Activated CD8-positive, alpha-beta memory T cell treated with anti-CD3 and anti-CD28 coated beads, Interleukin-2, amount 50 U/mL, for 4 hours (primary cell): ENCODE data around the gene DDX23.
A peak's percentile ranks its signal among the peaks of the same experiment; 100 is the strongest.
"Not testable (repeated sequence)": the region's sequence is repeated elsewhere in the genome, so short reads cannot be mapped to it uniquely, and the experiment has no call there.

Experiments used
- DNase-seq: peaks from one replicate; pipeline ENCODE4 v3.0.0-alpha.2; 2020

Gene DDX23

GRCh38 chr12:48861111-48861510 is 9.1 kb upstream of the DDX23 start:
- no peak for DNase-seq

GRCh38 chr12:48860236-48860635 is 8.3 kb upstream of the DDX23 start:
- not testable (repeated sequence) for DNase-seq

- DNase-seq, result no peak
These were observed 7.6 kb upstream of the DDX23 start for GRCh38 chr12:48859607-48860006.

DNA sequence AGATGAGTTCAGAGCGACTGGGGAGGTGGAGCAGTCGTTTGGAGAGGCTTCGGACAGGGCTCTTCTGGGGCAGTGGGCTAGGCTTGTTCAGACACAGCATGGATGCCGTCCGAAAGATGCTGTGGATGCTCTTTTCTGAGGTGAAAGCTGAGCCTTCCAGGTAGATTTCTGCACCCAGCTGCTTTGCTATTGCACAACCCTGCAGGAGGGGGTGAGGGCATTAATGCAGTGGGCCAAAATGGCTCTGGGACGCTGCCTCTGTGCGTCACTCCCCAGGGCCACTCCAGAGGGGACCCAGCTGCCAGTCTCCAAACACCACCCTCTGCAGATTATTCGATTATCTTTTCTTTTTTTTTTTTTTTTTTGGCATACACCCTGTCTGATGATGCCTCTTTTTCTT is 6.1 kb upstream of the DDX23 start:
- DNase-seq, result no peak

DNA sequence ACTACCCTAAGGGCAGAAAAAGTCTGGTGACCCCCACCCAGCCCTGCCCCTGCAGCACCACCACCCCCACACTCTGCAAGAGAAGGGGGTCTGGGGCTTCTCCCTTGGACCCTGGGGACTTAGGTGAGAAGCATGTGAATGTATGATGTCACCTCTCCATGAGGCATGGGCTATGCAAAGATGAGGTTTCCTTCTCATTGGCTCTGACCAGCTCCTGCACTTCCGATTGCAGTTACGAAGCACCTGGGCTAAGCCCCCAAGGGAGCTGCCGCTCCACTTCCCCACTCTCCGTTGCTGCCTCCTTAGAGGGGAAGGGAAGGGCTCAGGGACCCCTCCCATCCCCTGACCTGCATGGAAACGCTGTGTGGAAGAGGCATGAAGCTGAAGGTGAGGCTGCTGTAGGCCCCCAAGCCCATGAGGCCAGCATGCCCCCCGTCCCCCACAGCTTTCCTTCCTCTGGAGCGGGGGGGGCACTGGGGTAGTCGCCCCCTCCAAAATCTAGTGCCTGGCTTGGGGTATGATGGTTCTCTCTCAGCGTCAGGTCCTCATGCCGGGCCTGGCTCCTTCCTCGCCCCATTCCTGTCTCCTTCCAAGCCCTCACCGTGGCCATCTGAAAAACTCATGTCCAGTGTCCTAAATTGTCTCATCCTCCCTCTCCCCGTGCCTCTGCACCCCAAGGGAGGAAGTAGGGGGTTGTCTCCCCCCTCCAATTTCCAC is 5.5 kb upstream of the DDX23 start:
- no peak for DNase-seq

DNA sequence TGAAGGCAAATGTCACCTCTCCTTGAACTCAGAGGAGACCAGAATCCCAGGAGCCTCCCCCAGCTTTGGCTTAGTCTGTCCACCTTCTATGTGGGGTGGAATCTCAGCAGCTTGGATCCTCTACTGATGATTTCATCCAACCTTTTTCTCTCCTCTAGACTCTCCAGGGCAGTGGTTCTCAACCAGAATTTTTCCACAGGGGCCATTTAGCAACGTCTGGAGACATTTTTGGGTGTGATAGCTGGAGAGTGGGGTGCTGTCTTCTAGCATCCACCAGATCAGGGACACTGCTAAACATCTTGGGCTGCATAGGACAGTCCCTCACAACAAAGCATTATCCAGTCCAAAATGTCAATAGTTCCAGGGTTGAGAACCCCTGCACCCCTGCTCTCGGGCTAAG is 4.4 kb upstream of the DDX23 start:
- no peak for DNase-seq

GRCh38 chr12:48854932-48855331 is 3.0 kb upstream of the DDX23 start:
- DNase-seq, result not testable (repeated sequence)

DNA sequence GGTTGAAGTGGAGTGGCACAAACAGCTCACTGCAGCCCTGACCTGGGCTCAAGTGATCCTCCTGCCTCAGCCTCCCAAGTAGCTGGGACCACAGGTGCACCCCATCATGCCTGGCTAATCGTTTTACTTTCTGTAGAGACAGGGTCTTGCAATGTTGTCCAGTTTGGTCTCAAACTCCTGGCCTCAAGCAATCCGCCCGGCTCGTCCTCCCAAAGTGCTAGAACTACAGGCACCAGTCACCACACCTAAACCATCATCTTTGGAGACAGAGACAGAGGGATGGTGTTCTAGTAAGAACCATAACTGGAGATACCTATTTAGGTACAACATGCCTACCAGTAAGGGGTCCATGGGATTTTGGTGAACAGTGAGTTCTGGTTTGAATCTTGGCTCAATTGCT is 2.5 kb upstream of the DDX23 start:
- no peak for DNase-seq

- DNase-seq, result peak; percentile 87
These were observed 1.0 kb upstream of the DDX23 start for GRCh38 chr12:48852734-48853688.

- not testable (repeated sequence) for DNase-seq
These were observed 9.9 kb downstream of the DDX23 start for GRCh38 chr12:48842021-48842420.

GRCh38 chr12:48838048-48838447 is 13.9 kb downstream of the DDX23 start:
- DNase-seq, result no peak

GRCh38 chr12:48832321-48833060 is 19.5 kb downstream of the DDX23 start:
- no peak for DNase-seq

DNA sequence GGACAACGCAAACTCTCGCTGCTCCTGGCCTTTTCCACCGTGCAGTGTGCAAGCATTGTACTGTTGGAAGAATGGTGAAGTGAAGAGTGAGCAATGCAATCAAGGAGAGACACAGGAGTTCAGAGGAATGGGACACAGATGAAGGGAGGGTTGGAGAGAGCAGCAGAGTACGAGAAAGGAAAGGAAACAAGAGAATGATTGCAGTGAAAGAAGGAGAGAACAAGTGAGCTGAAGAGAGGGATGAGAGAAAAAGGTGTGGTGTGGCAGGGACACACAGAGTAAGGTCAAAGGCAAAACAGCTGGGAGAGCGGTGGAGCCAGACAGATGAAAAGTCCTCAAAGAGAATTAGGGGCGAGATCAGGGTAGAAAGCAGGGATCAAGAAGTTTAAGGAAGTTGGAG is 20.7 kb downstream of the DDX23 start:
- DNase-seq, result no peak

DNA sequence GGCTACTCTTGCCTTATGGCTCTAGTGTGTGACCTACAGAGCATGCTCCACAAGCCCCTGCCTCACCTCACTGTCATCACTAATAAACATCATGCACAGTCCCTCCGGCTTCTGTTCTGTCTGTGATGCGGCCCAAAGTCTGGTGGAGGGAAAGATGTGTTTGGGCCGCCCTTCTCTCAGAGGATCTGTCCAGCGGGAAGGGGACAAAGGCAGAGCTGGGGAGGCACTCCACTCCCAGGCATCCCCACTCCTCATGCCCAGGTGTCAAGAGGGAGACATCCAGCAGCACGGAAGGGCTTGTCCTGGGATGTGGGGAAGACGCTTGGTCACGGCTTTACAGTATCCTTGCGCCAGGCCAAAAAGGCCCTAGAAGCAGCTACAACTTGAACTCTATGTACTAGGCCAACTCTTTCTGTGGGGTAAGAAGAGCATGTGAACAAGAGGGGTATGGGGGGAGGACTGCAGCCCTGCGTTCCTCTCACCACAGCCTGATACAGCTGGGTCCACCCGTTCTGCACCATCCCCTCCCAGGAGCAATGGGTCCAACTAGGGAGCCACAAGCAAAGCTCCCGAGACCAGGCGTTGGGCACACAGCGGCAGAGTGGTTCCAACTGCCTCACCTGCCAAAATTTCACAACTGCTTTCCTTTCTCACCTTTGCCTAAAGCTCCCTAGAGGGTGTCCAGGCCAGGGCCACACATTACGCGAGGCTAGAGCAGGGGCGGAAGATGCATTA is 23.0 kb downstream of the DDX23 start:
- no peak for DNase-seq

- no peak for DNase-seq
These were observed 23.7 kb downstream of the DDX23 start for GRCh38 chr12:48828293-48828692.

- DNase-seq, result no peak
These were observed 24.4 kb downstream of the DDX23 start for GRCh38 chr12:48827513-48828096.

DNA sequence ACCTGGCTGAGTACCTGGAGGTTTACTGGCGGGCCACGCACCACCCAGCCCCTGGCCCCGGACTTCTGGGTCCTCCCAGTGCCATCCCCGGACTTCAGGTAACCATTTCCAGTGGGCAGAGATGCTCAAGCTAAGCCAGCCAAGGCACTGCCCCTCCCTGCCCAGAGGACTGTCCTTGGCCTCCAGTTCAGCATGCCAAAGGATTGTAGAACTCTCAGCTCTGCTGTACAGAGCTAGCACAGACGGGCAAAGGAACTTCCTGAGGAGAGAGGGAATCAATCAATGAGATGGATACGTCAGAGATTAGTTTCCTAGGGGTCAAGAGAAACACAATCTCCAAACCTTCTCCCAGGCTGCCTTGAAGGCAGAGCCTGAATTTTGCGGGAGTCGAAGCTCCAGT is 24.9 kb downstream of the DDX23 start:
- DNase-seq, result no peak

GRCh38 chr12:48826209-48826855 is 25.6 kb downstream of the DDX23 start:
- DNase-seq, result no peak

- no peak for DNase-seq
These were observed 27.1 kb downstream of the DDX23 start for GRCh38 chr12:48824905-48825304.

DNA sequence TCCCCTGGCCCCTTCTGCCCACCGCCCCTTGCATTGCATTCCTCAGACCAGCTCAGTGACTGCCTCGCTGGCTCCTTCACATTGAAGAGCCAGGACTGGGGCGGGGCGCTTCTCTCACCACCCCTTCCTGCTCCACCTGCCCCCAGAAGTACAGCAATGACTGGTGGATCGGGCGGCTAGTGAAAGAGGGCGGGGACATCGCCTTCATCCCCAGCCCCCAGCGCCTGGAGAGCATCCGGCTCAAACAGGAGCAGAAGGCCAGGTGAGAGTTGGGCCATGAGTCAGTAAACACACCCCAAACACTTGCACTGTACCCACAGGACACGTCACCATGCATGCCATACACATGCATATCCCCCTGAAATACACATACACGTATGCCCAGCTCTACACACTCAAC is 27.9 kb downstream of the DDX23 start:
- no peak for DNase-seq

DNA sequence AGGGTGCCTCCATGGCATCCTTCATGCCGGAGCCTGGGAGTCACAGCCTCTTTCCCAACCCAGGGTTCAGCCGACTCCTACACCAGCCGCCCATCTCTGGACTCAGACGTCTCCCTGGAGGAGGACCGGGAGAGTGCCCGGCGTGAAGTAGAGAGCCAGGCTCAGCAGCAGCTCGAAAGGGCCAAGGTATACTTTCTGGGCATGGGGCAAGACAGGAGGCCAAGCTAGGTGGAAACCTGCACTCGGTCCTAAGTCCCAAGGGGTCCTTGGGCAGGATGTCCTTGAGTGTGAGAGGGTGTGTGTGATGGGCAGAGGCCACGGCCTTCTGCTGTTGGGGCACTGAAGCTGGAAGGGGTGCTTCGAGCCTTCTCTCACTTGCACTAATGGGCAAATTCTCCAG is 28.7 kb downstream of the DDX23 start:
- no peak for DNase-seq

DNA sequence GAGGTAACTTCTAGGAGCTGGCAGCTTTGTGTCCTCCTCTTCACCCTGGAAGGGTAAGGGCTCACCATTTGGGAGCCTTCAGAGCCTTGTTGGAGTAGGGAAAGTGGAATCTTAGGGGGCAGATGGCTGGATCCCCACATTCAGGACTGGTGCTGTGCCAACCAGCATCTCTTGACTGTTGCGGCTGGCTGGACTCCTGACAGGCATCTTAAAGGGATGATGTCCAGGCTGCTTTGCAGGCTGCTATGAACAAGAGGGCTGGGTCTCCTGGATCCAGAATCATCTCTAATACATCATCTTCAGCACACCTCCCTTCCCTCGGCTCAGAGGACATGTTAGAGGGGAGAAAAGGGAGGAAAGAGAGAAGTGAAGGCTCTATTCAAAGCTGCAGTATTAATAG is 29.3 kb downstream of the DDX23 start:
- DNase-seq, result no peak
